HG02973 (cell line): ENCODE measurements around the gene LRRC52.

Experiments
- ATAC-seq: cut with Tn5 transposase; IDR thresholded peaks from one replicate; pipeline ENCODE4 v1.9.1; 2021; ENCODE audit warnings: moderate library complexity; ENCODE audit not compliant: unreplicated experiment

LRRC52 gene

DNA sequence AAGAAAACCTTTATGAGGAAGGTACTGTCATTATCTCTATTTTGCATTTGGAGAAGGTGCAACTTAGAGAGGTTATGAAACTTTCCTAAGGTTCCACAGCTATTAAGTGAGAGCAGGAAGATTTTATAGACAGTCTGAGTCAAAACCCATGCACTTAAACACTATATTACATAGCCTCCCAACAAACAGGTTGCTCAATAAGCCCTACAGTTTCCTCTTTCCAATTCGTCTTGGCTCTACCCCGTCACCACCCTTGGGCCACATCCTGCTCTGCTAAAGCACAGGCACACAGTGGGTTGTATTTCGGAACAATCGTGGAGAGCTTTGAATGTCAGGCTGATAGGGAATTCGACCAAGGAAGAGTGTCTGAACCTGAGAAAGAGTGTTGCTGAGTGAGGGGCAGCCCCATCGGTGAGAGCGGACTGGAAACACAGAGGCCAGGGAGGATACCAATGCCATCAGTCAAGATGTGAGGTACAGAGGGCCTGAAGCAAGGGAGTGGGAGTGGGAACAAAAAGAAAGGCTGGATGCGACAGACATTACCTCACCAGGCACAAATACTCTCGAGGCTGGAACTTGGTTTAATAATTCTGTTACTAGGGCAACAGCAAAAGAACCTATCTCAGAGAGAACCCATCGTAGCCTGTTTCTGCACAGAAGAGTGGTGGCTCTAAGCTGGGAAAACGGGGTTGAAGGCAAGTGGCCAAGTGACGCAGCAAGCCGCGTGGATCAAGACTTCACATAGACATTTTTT, 6.3 kb upstream of the LRRC52 start:
- ATAC-seq = no peak

DNA sequence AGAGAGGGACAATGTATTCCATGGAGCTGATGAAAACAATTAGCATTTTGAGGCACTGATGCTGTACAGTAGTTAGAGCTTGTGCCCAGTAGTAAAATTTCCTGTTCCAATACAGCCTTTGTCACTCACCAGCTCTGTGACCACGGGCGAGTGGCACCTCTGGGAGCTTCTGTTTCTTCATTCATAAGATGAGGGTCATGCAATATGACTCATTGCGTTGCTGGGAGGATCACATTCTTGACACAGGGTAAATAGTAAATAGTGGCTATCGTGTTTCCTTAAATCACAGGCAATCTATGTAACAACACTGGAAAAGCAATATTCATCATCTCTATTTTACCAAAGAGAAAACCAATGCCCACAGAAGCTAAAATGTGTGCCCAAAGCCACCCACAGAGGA, 4.5 kb upstream of the LRRC52 start:
- ATAC-seq = no peak

GRCh38 chr1:165539908-165540307, 3.9 kb upstream of the LRRC52 start:
- no peak for ATAC-seq

GRCh38 chr1:165542015-165542631, 1.7 kb upstream of the LRRC52 start:
- ATAC-seq = no peak

DNA sequence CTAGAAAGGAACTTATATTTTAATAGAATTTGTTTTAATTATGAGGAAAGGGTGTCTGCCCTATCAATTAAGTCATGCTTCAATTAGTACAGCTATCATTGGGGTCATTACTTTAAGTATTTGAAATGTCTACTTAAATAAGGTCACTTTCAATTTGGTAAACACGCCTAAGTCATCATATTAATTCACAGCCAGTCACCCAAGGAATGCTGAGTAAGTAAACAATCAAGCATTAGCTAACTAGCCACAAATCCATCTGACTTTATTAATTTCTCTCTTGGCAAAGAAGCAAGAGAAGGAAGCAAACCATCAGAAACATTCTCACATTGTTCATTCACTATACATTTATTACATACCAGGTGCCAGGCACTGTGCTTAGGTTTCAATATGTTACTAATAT, 1.2 kb upstream of the LRRC52 start:
- no peak for ATAC-seq

- no peak for ATAC-seq
Measured at GRCh38 chr1:165544996-165545395, 1.2 kb downstream of the LRRC52 start.

DNA sequence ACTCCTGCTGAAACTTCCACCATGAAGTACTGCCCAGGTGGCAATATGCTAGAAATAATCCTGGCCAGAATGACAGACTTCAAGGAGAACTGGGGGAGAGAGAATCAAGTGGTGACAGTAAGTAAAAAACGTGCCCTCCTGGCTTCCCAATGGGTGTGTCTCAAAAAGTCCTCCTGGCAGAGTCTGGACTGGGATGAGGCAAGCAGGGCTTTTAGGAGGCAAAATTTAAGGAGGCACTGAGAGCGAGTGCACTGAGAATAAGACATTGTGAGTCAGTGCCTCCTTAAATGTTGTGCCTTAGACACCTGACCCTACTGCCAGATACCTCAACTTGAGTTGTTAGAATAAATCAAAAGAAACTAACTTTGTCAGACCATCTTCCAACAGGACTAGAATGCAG, 2.2 kb downstream of the LRRC52 start:
- no peak for ATAC-seq

DNA sequence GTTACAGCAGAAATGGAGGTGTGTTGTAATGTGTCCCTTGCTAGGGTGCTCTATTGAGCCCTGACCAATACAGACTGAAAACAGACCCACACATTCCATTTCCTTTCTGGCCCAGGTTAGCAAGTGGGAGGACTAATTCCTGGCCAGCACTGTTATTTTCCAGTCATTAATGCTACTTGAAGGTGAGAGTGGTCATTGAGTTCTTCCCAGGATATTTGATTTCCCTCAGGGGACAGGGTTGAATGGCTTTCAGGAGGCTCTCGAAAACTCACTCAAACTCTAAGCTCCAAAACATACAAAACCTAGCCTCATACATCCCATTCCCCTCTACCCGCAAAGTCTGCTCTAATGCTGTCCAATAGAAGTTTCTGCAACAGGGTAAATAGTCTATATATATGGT, 6.2 kb downstream of the LRRC52 start:
- no peak for ATAC-seq

- no peak for ATAC-seq
Measured at GRCh38 chr1:165551469-165551868, 7.7 kb downstream of the LRRC52 start.

DNA sequence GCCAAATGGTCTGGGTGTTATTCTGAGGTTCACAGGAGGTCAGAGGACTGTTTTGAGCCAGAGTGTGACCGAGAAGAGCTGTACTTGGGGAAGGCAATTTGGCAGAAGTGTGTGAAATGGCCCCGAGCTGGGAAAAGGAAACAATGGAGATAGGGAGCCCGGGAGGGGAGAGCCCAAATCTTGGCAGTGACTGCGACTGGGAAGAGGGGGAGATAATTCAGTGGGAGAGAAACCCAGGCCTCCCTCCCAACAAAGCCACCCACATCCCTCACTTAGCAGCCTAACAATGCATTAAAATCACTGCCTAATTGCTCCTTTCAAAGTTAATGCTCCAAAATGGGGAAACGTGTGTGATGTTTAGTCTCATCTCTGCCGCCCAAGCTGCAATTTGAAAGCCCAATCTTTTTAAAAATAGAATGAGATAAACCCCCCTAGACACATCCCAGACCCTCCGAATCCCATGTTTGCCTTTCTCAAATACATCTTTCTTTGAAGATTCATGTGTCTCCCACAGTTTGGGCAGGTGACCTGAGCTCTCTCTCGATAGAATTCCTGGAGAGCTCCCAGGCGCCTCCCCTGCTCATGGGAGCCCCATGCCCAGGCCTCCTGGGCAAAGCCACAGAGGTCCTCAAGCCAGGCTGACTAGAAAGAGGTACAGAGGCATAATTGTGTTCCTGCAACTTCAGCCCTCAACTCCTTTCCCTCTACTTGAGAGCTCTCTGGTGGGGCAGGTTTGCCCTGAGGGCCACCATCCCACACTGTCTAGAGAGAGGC, 17.3 kb downstream of the LRRC52 start:
- no peak for ATAC-seq

GRCh38 chr1:165562571-165562970, 18.8 kb downstream of the LRRC52 start:
- ATAC-seq = no peak

DNA sequence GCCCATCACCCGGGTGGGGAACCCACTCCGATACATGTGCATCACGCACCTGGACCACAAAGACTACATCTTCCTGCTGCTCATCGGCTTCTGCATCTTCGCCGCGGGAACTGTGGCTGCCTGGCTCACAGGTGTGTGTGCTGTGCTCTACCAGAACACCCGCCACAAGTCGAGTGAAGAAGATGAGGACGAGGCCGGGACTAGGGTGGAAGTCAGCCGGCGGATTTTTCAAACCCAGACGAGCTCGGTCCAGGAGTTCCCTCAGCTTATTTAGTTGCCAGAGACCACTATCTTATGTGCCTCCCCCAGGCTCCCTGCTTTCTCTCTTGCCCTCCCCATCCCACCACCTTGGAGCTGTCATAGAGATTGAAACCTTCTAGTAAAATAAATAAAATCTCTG, 19.8 kb downstream of the LRRC52 start:
- ATAC-seq = no peak

GRCh38 chr1:165564561-165564960, 20.8 kb downstream of the LRRC52 start:
- ATAC-seq = no peak

GRCh38 chr1:165565751-165566490, 22.1 kb downstream of the LRRC52 start:
- no peak for ATAC-seq

DNA sequence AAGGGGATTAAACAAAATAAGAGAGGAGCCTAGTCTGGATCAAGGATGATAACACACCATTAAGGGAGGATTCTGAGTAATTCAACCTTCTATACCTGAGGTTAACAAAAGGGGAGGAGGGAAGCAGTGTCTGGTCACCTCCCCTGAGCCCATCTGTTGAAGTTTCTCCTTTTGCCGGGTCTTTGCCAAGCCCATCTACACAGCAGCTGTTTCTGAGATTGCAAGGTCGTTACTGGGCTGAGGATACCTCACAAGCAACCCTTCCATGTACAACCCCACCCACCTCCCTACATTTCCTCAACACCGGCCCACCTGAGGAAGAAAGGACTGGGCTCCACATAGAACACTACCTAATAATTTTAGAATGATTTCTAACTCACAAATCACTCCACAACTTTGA, 26.3 kb downstream of the LRRC52 start:
- no peak for ATAC-seq

DNA sequence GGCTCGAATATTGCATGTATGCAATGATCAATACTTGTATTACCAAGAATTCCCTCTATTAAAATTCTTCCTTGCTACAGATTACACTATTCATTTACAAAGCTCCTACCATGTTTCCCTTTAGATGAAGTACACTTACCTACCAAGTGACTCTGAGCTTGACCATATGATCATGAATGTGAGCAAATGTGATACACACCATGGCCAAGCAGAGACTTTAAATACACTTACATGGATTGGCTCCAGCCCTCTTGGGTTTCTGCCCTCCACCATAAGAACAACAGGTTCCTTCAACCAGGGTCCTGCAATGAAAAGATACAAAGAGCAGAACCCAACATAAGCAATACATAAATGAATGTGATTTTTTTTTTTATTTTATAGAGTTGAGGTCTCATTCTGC, 30.0 kb downstream of the LRRC52 start:
- ATAC-seq = no peak

- no peak for ATAC-seq
Measured at GRCh38 chr1:165574295-165574694, 30.5 kb downstream of the LRRC52 start.

GRCh38 chr1:165575468-165576099, 31.8 kb downstream of the LRRC52 start:
- ATAC-seq = no peak

- no peak for ATAC-seq
Measured at GRCh38 chr1:165576536-165576935, 32.7 kb downstream of the LRRC52 start.

DNA sequence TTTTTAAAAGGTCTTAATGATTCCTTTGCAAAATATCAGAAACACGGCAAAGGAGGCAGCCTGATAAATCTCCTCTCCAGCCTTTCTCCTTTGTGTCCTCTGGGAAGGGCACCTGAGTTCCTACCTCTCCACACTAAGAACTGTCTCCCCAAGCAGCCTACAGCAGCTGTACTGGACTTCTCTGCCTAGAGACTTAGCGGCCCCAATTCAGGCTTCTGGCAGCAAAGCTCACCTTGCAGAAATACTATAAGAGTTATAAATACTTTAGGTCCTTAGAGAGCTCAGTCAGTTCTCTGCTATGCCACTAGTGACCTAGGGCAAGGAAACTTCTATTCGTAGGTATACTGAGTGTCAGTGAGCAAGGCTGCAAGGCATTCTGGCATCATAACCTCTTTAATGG, 33.9 kb downstream of the LRRC52 start:
- no peak for ATAC-seq
